B cell (primary cell): Measurements from ENCODE around the gene ACAD10. TPM values are rescaled to one million over a fixed set of nuclear protein-coding genes. Genes with fewer than 3 reads are reported as not detected.

Experiments
- ATAC-seq: fragments of 200-7000 bp; cut with Tn5 transposase; one replicate; pipeline ENCODE4 v1.10.0; 2021; ENCODE audit warnings: low read depth, mild to moderate bottlenecking, moderate number of reproducible peaks, moderate library complexity
- CTCF ChIA-PET: fragments of 350-600 bp; sonication (Branson Sonifier 250); formaldehyde crosslinking; loops from one replicate; lab custom pipeline; 2021; ENCODE audit warnings: antibody characterized with exemption, inconsistent platforms; lab: Charles Lee
- POLR2A ChIA-PET: fragments of 350-600 bp; sonication (Branson Sonifier 250); formaldehyde crosslinking; loops from one replicate; lab custom pipeline; 2021; ENCODE audit warnings: antibody characterized with exemption; lab: Charles Lee
- DNase-seq: peaks from one replicate; pipeline ENCODE4 v3.0.0; 2013
- H2AFZ ChIP-seq: 2 replicates; pipeline ENCODE4 v1.6.1; 2012; ENCODE audit warnings: mild to moderate bottlenecking, low read depth, low read length; ENCODE audit not compliant: insufficient read depth, poor library complexity, severe bottlenecking
- H3K27ac ChIP-seq, 2 donors: 1 replicate in 1 of 2; 2 replicates in 1 of 2; pipeline ENCODE4 v1.5.1; 2012 to 2013; ENCODE audit warnings: low read length in 2 of 2, mild to moderate bottlenecking in 2 of 2, moderate library complexity in 1 of 2
- H3K27me3 ChIP-seq, 4 experiments: fragments of 200-600 bp in 1 of 4; sonication (generic) in 1 of 4; replicated peaks in 1 of 4; 1 replicate in 2 of 4; 2 replicates in 2 of 4; pipeline versions ENCODE4 v1.6.1 to v1.7.0; 2013 to 2016; ENCODE audit warnings: low read length in 3 of 4, mild to moderate bottlenecking in 2 of 4, mixed read lengths in 1 of 4, moderate library complexity in 1 of 4; ENCODE audit not compliant: insufficient read depth in 4 of 4, control insufficient read depth in 3 of 4; ENCODE audit errors: control extremely low read depth in 1 of 4
- H3K36me3 ChIP-seq, 2 experiments: replicated peaks in 1 of 2; 1 replicate in 1 of 2; 2 replicates in 1 of 2; pipeline versions ENCODE4 v1.6.1 to v1.7.1; 2013; ENCODE audit warnings: low read length in 1 of 2; ENCODE audit not compliant: insufficient read depth in 2 of 2, control insufficient read depth in 1 of 2; ENCODE audit errors: control extremely low read depth in 1 of 2, extremely low read depth in 1 of 2
- H3K4me1 ChIP-seq, 2 donors: fragments of 200-600 bp in 1 of 2; sonication (generic) in 1 of 2; 1 replicate in 1 of 2; 2 replicates in 1 of 2; pipeline versions ENCODE4 v1.5.1 to v1.6.1; 2013 to 2017; ENCODE audit warnings: low read length in 2 of 2; ENCODE audit not compliant: control insufficient read depth in 2 of 2, insufficient read depth in 2 of 2
- H3K4me2 ChIP-seq: replicated peaks from 2 replicates; pipeline ENCODE3; 2012; ENCODE audit warnings: mild to moderate bottlenecking, low read depth, low read length; ENCODE audit not compliant: poor library complexity, severe bottlenecking
- H3K4me3 ChIP-seq, 5 experiments: fragments of 200-600 bp in 1 of 5; sonication (generic) in 1 of 5; 1 replicate in 3 of 5; 2 replicates in 2 of 5; pipeline versions ENCODE4 v1.5.1 to v1.7.0; 2011 to 2016; ENCODE audit warnings: low read length in 4 of 5, mild to moderate bottlenecking in 4 of 5, low read depth in 2 of 5, control low read depth in 1 of 5, moderate library complexity in 1 of 5; ENCODE audit not compliant: insufficient read depth in 1 of 5; ENCODE audit errors: control extremely low read depth in 1 of 5, extremely low read depth in 1 of 5
- H3K79me2 ChIP-seq: fragments of 200-600 bp; sonication (generic); one replicate; pipeline ENCODE4 v1.6.0; 2016; ENCODE audit warnings: low read length; ENCODE audit not compliant: control insufficient read depth, insufficient read depth
- H3K9ac ChIP-seq: fragments of 200-600 bp; sonication (generic); 2 replicates; pipeline ENCODE4 v1.6.1; 2017; ENCODE audit warnings: mild to moderate bottlenecking, low read length, moderate library complexity
- H3K9me3 ChIP-seq, 3 donors: one replicate each; pipeline versions ENCODE4 v1.6.1 to v1.7.1; 2013; ENCODE audit warnings: low read length in 2 of 3; ENCODE audit not compliant: control insufficient read depth in 2 of 3, insufficient read depth in 1 of 3; ENCODE audit errors: control extremely low read depth in 1 of 3
- H4K20me1 ChIP-seq: 2 replicates; pipeline ENCODE4 v1.6.0; 2012; ENCODE audit warnings: mild to moderate bottlenecking, low read length; ENCODE audit not compliant: insufficient read depth, control insufficient read depth, poor library complexity, severe bottlenecking
- H3K27ac Mint-ChIP-seq: one replicate; pipeline ENCODE4 v1.8.0; 2021; ENCODE audit warnings: mixed read lengths
- H3K27me3 Mint-ChIP-seq: one replicate; pipeline ENCODE4 v1.8.0; 2021; ENCODE audit warnings: mixed read lengths
- H3K4me1 Mint-ChIP-seq: one replicate; pipeline ENCODE4 v1.8.0; 2021; ENCODE audit warnings: mixed read lengths
- H3K4me3 Mint-ChIP-seq: one replicate; pipeline ENCODE4 v1.8.0; 2021; ENCODE audit warnings: mixed read lengths
- H3K9me3 Mint-ChIP-seq: one replicate; pipeline ENCODE4 v1.8.0; 2022; ENCODE audit warnings: mixed read lengths; ENCODE audit not compliant: insufficient read depth
- EZH2 ChIP-seq: IDR thresholded peaks from 2 replicates; pipeline ENCODE4 v1.6.1; 2012; ENCODE audit warnings: borderline replicate concordance, low read depth, mild to moderate bottlenecking, moderate library complexity, low read length; ENCODE audit not compliant: insufficient read depth, poor library complexity, severe bottlenecking
- WGBS: methylation state at CpG from one replicate; pipeline ENCODE4 v1.1.5; 2013; ENCODE audit warnings: missing lambda C conversion rate; ENCODE audit not compliant: insufficient coverage; 5-methylcytosine and 5-hydroxymethylcytosine counted together
- intact Hi-C: fragments of 100-400 bp; cut with micrococcal nuclease; formaldehyde crosslinking; loops from one replicate; pipeline ENCODE4 v1.10.0; 2022
- polyA plus RNA-seq: library from polyadenylated mRNA; depleted of rRNA; stranded (reverse); fragments of >200 nt; gene quantifications from 2 replicates; pipeline ENCODE4 v1.2.3, GENCODE V29; 2012
- total RNA-seq, 2 donors: library from RNA; stranded (reverse); fragments of 120-200 nt in 1 of 2; gene quantifications; 1 replicate in 1 of 2; 2 replicates in 1 of 2; pipeline versions ENCODE4 v1.2.3 to v1.2.4, GENCODE V29; 2013 to 2022
- TF ChIP-seq, protein P1 (sequence below): fragments of 200-600 bp; IDR thresholded peaks from one replicate; pipeline ENCODE4 v1.8.0; 2022; ENCODE audit warnings: antibody characterized with exemption, mild to moderate bottlenecking

ACAD10 gene
- total and polyA plus RNA-seq, 2 donors (not counting 1 experiment from before 2014, with no cell fraction given): 38.1 to 48.6 TPM

DNA sequence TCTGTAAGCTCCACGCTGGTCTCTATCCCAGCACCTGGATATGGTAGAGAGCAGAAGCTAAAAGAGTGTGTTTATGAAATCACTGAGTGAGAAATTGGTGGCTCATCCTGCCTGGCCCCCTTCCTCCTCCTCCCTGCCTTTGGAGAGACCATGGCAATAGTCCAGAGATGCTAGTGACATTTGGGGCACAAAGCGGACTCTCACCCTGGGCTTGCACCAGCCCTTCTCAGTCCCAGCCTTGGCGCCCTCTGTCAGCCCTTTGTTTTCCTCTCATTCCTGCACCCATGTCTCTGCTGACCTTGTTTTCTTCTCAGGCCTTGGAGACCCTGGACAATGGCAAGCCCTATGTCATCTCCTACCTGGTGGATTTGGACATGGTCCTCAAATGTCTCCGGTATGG lies 99.1 kb downstream of the ACAD10 start:
- H3K4me2 ChIP-seq: no peak overlapping the region
- H3K27me3 ChIP-seq: no peaks in the 10 kb centered on the region
- no peak overlapping the region for H3K9ac ChIP-seq
- H3K4me3 Mint-ChIP-seq: no peak overlapping the region
- no peaks in the 10 kb centered on the region for H4K20me1 ChIP-seq
- no peak for ATAC-seq
- H3K79me2 ChIP-seq: no peaks in the 10 kb centered on the region
- no peaks in the 10 kb centered on the region for H3K4me1 Mint-ChIP-seq
- peaks cover 0 to 7% (median 2%) of the 10 kb centered on the region in 3 donors for H3K9me3 ChIP-seq
- WGBS: 100% methylated on average over 3 of the region's 4 CpGs
- no peaks in the 10 kb centered on the region for H3K4me1 ChIP-seq
- H3K4me3 ChIP-seq: no peak overlapping the region
- TF ChIP-seq EZH2: no peak
- TF ChIP-seq, protein P1, sequence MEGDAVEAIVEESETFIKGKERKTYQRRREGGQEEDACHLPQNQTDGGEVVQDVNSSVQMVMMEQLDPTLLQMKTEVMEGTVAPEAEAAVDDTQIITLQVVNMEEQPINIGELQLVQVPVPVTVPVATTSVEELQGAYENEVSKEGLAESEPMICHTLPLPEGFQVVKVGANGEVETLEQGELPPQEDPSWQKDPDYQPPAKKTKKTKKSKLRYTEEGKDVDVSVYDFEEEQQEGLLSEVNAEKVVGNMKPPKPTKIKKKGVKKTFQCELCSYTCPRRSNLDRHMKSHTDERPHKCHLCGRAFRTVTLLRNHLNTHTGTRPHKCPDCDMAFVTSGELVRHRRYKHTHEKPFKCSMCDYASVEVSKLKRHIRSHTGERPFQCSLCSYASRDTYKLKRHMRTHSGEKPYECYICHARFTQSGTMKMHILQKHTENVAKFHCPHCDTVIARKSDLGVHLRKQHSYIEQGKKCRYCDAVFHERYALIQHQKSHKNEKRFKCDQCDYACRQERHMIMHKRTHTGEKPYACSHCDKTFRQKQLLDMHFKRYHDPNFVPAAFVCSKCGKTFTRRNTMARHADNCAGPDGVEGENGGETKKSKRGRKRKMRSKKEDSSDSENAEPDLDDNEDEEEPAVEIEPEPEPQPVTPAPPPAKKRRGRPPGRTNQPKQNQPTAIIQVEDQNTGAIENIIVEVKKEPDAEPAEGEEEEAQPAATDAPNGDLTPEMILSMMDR: no peak
- H3K27me3 Mint-ChIP-seq: no peaks in the 10 kb centered on the region
- intact Hi-C loops: no loop called here
- peaks cover 0 to 4% of the 10 kb centered on the region in 2 experiments for H3K36me3 ChIP-seq
- H3K27ac Mint-ChIP-seq: no peak overlapping the region
- H3K27ac ChIP-seq: no peak overlapping the region
- ChIA-PET CTCF (interaction anchor here (10.8 kb wide), 1 partner anchor 31 kb away, joined by 98 read pairs; no protein-coding TSS in a partner anchor), POLR2A (interaction anchor here (0.8 kb wide), 1 partner anchor 58 kb away, joined by 3 read pairs; no protein-coding TSS in a partner anchor)
- DNase-seq: no peak
- H3K9me3 Mint-ChIP-seq: no peaks in the 10 kb centered on the region
- no peak overlapping the region for H2AFZ ChIP-seq

DNA sequence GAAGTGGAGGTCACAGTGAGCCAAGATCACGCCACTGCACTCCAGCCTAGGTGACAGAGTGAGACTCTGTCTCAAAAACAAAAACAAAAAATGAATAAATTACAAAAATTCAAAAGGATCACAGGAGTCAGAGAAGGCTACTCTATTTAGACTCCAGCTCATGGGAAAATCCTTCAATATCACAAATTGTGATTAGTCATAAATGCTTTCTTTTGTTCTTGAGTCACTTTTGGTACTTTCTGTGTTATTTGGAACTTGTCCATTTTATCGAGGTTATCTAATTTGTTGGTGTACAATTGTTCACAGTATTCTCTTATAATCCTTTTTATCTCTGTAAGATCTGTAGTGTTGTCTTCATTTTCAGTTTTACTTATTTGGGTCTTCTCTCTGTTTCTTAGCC lies 99.8 kb downstream of the ACAD10 start:
- Mint-ChIP-seq H3K9me3 (no peaks in the 10 kb centered on the region), H3K4me1 (no peaks in the 10 kb centered on the region), H3K4me3 (no peak overlapping the region), H3K27ac (no peak overlapping the region), H3K27me3 (no peaks in the 10 kb centered on the region)
- H3K4me1 ChIP-seq: no peaks in the 10 kb centered on the region
- CTCF ChIA-PET: interaction anchor here (10.8 kb wide), 1 partner anchor 32 kb away, joined by 98 read pairs; no protein-coding TSS in a partner anchor
- peaks cover 0 to 7% (median 2%) of the 10 kb centered on the region in 3 donors for H3K9me3 ChIP-seq
- DNase-seq (no peak), ATAC-seq (no peak)
- no peak overlapping the region for H3K9ac ChIP-seq
- no peak overlapping the region for H2AFZ ChIP-seq
- no peak overlapping the region for H3K4me2 ChIP-seq
- POLR2A ChIA-PET: no interaction called here
- intact Hi-C loops: no loop called here
- H4K20me1 ChIP-seq: no peaks in the 10 kb centered on the region
- no peaks in the 10 kb centered on the region for H3K27me3 ChIP-seq
- no peaks in the 10 kb centered on the region for H3K79me2 ChIP-seq
- no peak overlapping the region for H3K4me3 ChIP-seq
- H3K36me3 ChIP-seq: peaks cover 0 to 6% of the 10 kb centered on the region in 2 experiments
- no peak overlapping the region for H3K27ac ChIP-seq
- no peak for TF ChIP-seq EZH2
- TF ChIP-seq, protein P1: no peak
- no CpG with 5 or more reads among the region's 2 CpGs for WGBS
